AG04450 (cell line): ENCODE data around the gene LNP1. TPM values are rescaled to one million over a fixed set of nuclear protein-coding genes. Genes with fewer than 3 reads are reported as not detected.

Source experiments
- CTCF ChIA-PET: fragments of 300-600, 350-600 bp; formaldehyde crosslinking; extraction: SDS; loops from one replicate; lab custom pipeline; 2022; ENCODE audit warnings: antibody characterized with exemption, inconsistent platforms; lab: Charles Lee
- POLR2A ChIA-PET: fragments of 350-600 bp; formaldehyde crosslinking; extraction: SDS; loops from one replicate; lab custom pipeline; 2021; ENCODE audit warnings: antibody characterized with exemption, inconsistent platforms; lab: Yijun Ruan, JAX
- DNase-seq: peaks from one replicate; pipeline ENCODE4 v3.0.0-alpha.2; 2011; ENCODE audit warnings: low read depth, low spot score
- H3K27ac ChIP-seq: one replicate; pipeline ENCODE4 v1.5.1; 2012; ENCODE audit warnings: low read depth, low read length, control low read depth
- H3K27me3 ChIP-seq: one replicate; pipeline ENCODE4 v1.6.0; 2012; ENCODE audit warnings: low read length; ENCODE audit not compliant: control insufficient read depth, insufficient read depth
- H3K4me3 ChIP-seq: 2 replicates; pipeline ENCODE4 v1.5.1; 2011; ENCODE audit warnings: mild to moderate bottlenecking, low read depth, low read length, control low read depth
- H3K9me3 ChIP-seq: 2 replicates; pipeline ENCODE4 v1.5.1; 2012; ENCODE audit warnings: low read length; ENCODE audit not compliant: control insufficient read depth, insufficient read depth
- polyA plus RNA-seq: library from polyadenylated mRNA; depleted of rRNA; stranded (reverse); fragments of >200 nt; gene quantifications from 2 replicates; pipeline ENCODE4 v1.2.3, GENCODE V29; 2011
- TF ChIP-seq, protein P1 (sequence below): IDR thresholded peaks from 2 replicates; pipeline ENCODE4 v1.5.1; 2011; ENCODE audit warnings: low read depth, low read length, control low read depth, inconsistent platforms

LNP1 gene
- polyA plus RNA-seq, 1 experiment: 3.3 TPM

DNA sequence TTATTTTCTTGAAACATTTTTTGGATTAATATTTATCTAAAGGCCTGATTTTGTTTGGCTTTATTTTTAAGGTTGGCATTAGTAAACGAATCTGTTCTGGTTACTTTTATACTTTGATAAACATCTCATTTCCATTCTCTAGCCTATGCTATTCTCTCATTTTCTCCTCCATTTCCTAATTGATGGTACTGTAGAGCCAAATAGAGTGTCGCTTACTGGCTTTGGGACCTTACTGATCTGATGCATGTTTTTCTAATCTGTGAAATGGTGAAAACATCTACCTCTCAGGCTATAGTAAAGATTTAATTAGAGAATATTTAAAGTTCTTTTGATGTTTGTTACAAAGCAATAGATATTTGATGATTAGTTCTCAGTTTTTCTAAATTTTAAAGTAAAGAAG, 1.6 kb downstream of the LNP1 start:
- Histone ChIP-seq H3K27ac (no peak overlapping the region), H3K4me3 (peak overlapping the region; percentile 92), H3K9me3 (no peaks in the 10 kb centered on the region; the same call in 1 of the 2 replicates), H3K27me3 (no peaks in the 10 kb centered on the region)
- no peak for DNase-seq
- ChIA-PET POLR2A (interaction anchor here (2.3 kb wide), 1 partner anchor 89 kb away, joined by 8 read pairs; the partner anchor contains the start of gene TMEM45A), CTCF (interaction anchor here (1.3 to 2.1 kb wide), 2 partner anchors 8 to 189 kb away, joined by 4 to 7 read pairs; no protein-coding TSS in a partner anchor)
- TF ChIP-seq, protein P1, sequence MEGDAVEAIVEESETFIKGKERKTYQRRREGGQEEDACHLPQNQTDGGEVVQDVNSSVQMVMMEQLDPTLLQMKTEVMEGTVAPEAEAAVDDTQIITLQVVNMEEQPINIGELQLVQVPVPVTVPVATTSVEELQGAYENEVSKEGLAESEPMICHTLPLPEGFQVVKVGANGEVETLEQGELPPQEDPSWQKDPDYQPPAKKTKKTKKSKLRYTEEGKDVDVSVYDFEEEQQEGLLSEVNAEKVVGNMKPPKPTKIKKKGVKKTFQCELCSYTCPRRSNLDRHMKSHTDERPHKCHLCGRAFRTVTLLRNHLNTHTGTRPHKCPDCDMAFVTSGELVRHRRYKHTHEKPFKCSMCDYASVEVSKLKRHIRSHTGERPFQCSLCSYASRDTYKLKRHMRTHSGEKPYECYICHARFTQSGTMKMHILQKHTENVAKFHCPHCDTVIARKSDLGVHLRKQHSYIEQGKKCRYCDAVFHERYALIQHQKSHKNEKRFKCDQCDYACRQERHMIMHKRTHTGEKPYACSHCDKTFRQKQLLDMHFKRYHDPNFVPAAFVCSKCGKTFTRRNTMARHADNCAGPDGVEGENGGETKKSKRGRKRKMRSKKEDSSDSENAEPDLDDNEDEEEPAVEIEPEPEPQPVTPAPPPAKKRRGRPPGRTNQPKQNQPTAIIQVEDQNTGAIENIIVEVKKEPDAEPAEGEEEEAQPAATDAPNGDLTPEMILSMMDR: no peak

DNA sequence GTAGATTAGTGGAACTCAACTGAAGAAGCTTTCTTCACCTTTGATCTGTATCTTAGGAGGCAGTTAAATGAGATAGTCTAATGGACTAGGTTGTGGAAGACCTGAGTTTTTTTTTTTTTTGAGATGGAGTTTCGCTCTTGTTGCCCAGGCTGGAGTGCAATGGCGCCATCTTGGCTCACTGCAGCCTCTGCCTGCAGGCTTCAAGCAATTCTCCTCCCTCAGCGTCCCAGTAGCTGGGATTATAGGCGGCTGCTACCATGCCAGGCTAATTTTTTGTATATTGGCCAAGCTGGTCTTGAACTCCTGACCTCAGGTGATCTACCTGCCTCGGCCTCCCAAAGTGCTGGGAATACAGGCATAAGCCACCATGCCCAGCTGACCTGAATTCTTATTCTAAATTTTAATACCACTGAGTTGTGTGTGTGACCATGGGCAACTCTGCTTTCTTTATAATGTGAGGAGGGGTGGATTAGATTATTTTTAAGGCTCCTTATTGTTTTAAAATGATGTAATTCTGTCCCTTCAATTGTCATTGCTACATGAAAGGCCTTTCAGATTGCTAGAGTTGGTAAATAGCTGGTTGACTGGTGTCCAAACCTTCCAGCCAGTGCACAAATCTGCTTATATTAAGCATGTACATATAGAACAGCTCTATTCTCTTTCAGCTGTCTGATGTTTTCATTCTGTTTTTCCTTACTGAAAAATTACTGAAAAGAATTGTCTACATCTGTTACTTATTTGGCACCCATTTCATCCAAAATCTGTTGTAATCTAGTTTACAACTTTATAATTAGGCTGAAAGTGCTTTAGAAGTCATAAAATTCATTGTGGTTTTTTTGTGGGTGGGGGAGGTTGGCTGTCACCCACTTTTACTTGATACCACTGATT, 2.3 kb downstream of the LNP1 start:
- DNase-seq: no peak
- no peak overlapping the region for H3K27ac ChIP-seq

DNA sequence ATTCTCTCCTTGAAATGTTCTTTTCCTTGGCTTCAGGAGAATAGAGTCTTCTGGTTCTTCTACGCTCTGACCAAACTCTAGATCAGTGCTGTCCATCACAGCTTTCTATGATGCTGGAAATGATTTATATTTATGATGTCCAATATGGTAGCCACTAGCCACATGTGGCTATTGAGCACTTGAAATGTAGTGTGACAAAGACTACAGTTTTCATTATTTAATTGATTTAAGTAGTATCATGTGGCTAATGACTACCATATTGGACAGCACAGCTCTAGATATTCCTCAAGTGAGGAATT, 2.9 kb downstream of the LNP1 start:
- H3K27ac ChIP-seq: no peak overlapping the region
- H3K9me3 ChIP-seq: peaks cover 4% of the 10 kb centered on the region
- POLR2A ChIA-PET: interaction anchor here (0.6 kb wide), 1 partner anchor 14 kb away, joined by 3 read pairs; no protein-coding TSS in a partner anchor
- CTCF ChIA-PET: interaction anchor here (0.7 to 1.6 kb wide), 4 partner anchors 10 to 188 kb away, joined by 3 to 7 read pairs (median 4); no protein-coding TSS in a partner anchor
- TF ChIP-seq, protein P1: no peak
- DNase-seq: no peak
- H3K4me3 ChIP-seq: no peak overlapping the region; the same call in 1 of the 2 replicates
- no peaks in the 10 kb centered on the region for H3K27me3 ChIP-seq

More for the DNA sequence above, 2.3 kb downstream of the LNP1 start:
- H3K27me3 ChIP-seq: no peaks in the 10 kb centered on the region
- ChIA-PET POLR2A (interaction anchor here (0.6 to 0.7 kb wide), 3 partner anchors 15 to 83 kb away, joined by 3 to 5 read pairs (median 5); no protein-coding TSS in a partner anchor), CTCF (interaction anchor here (0.7 to 1.6 kb wide), 7 partner anchors 10 to 300 kb away, joined by 3 to 7 read pairs (median 5); partner anchors contain the start of gene NIT2)
- peaks cover 4% of the 10 kb centered on the region for H3K9me3 ChIP-seq
- TF ChIP-seq, protein P1: no peak
- H3K4me3 ChIP-seq: peak overlapping the region; percentile 41

DNA sequence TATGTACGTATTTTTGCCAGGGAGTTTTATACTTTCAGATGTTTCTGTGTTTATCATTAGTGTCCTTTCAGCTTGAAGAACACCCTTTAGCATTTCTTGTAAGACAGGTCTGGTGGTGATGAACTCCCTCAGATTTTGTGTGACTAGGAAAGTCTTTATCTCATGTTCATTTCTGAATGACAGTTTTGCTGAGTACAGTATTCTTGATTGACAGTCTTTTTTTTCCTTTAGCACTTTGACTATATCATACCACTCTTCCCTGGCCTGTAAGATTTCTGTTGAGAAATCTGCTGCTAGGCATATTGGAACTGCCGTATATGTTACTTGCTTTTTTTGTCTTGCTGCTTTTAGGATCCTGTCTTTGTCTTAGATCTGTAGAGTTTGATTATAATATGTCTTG, 5.8 kb downstream of the LNP1 start:
- CTCF ChIA-PET: no interaction called here
- DNase-seq: no peak
- TF ChIP-seq, protein P1: no peak

More for the DNA sequence above, 5.8 kb downstream of the LNP1 start:
- Histone ChIP-seq H3K9me3 (peaks cover 4% of the 10 kb centered on the region; the same call in 1 of the 2 replicates), H3K27me3 (no peaks in the 10 kb centered on the region), H3K27ac (no peak overlapping the region), H3K4me3 (no peak overlapping the region)
- POLR2A ChIA-PET: no interaction called here
